Measurements from ENCODE around the gene TTLL8.

The TTLL8 gene

DNA sequence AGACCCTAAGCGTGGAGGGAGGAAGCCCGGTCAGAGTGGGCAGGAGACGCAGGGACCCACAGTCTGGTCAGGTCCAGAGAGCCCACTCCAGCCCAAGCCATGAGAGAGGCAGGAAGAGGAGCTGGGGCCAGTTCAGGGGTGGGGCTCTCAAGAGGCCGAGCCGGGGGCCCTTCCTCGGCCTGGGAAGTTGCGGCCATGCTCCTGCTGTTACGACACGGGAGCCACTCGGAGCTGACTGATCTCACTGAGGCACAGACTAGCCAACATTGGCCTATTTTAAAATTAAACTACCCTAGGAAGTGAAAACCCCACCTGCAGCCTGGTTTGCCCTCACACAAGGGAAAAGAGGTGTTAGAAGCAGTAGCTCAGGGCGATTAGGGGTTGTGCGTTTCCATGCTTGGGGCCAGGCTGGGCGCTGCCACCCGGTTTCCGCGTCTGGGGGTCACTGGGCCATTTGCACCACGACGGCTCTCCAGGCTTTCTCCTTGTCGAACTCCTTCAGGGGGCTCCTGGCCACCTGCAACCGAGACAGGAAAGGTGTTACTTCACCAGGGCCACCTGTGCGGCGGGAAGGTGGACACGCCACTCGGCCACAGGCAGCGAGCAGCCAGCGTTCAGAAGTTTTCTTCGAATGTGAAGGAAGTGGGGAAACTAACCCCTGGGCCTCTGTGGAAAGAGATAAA lies 3.2 kb upstream of the TTLL8 start:
- DNase-seq: no peak

DNA sequence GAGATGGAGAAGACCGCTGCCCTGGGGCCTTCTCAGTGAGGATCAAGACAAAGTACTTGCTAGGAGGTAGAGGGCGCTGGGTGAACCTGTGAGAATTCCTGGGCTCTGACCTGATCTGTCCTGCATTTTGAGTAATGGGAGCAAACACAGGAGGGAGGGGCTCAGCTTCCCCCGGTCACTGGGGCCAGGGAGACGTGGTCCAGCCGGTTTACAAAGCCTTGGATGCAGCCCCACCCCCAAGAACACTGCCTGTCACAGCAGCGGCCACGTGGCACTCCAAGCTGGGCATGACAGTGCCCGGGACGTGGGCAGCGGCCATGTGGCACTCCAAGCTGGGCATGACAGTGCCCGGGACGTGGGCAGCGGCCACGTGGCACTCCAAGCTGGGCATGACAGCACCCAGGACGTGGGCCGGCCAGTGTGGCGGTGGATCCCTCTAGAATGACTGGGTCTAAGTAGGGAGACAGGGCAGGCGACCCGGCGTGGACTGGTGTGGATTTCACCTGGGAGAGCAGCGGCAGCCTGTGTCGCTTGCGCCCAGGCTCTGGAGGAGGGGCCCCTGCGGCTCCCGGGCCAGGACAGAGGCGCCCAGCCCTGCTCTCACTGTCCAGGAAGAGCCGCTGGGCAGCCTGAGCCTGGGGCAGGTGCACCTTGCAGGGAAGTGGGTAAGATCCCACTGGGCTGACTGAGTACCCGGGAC lies 2.5 kb upstream of the TTLL8 start:
- no peak for DNase-seq

DNA sequence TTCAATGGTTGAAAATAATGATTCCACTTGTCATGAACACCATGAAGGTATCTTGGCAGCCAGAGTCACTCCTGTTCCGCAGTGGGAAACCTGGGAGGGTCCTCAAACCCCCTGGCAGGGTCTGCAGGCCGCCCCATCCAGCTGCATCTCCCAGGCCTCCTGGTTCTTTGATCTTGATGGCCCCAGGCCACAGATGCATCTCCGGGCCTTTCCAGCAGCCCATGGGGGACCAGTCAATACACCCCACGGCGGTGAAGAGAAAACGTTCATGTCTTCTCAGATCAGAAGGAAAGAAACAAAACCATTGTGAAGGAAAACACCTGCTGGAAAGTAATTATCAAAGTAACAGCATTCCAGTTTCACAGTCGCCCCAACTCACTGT lies 1.8 kb upstream of the TTLL8 start:
- DNase-seq: no peak

DNA sequence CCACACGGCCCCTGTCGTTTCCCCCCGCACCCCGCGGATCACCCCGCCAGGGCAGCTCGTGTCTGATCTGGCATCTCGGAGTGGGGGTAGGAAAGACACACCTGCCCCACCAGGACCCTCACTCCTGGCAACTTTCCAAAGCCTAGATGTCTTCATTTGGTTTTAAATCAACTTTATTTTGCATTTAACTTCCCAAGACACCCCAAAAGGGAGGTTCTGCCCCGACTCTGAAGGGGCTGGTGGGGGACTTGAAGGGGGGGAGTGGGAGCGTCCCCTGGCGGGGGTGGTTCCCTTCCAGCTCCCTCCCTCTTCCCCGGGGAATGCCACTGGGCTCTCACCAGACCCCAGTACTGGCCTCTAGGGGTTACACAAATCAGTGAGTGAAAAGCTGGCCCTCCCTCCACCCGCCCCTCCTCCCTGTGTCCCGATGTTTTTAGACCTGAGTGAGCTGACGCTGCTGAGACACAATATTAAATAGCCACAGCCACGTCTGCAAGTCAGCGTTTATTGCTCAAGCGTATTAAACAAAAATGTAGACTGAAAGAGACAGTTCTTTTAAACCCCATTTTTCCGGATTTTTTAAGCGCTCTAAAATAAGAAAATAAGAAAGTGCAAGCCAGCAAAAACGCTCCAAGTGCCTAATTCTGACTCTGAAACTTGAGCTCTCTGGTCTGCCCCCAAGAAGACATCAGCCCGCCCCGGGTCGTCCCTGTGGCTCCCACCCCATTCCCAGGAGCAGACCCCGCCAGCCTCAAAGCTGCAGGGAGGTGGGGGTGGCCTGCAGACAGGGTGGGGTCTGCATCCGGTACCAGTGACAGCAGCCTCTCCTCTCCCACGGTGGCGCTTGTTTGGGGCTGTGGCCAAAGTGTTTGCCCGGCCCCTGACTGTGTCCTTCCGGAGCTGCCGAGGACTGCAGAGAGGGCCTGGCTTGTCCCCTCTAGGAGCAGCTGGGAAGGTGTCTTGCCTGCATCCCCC lies 1.1 kb upstream of the TTLL8 start:
- DNase-seq: no peak

DNA sequence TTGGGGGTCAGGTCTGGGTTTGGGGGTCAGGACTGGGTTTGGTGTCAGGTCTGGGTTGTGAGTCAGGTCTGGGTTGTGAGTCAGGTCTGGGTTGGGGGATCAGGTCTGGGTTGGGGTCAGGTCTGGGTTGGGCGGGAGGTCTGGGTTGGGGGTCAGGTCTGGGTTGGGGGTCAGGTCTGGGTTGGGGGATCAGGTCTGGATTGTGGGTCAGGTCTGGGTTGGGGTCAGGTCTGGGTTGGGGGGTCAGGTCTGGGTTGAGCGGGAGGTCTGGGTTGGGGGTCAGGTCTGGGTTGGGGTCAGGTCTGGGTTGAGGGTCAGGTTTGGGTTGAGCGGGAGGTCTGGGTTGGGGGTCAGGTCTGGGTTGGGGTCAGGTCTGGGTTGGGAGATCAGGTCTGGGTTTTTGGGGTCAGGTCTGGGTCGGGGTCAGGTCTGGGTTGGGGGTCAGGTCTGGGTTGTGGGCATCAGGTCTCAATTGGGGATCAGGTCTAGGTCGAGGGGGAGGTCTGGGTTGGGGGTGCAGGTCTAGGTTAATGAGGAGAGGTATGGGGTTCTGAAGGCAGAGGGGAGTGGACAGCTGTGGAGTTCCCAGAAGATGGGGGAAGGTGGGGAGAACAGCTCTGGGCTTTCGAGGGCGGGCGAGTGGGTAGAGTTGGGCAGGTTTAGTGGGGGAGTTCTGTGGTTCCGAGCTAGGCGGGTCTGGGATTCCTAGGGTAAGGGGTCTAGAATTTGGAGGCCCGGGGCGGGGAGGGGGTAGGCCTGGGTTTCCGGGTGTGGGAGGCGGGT lies 629 bp downstream of the TTLL8 start:
- no peak for DNase-seq

DNA sequence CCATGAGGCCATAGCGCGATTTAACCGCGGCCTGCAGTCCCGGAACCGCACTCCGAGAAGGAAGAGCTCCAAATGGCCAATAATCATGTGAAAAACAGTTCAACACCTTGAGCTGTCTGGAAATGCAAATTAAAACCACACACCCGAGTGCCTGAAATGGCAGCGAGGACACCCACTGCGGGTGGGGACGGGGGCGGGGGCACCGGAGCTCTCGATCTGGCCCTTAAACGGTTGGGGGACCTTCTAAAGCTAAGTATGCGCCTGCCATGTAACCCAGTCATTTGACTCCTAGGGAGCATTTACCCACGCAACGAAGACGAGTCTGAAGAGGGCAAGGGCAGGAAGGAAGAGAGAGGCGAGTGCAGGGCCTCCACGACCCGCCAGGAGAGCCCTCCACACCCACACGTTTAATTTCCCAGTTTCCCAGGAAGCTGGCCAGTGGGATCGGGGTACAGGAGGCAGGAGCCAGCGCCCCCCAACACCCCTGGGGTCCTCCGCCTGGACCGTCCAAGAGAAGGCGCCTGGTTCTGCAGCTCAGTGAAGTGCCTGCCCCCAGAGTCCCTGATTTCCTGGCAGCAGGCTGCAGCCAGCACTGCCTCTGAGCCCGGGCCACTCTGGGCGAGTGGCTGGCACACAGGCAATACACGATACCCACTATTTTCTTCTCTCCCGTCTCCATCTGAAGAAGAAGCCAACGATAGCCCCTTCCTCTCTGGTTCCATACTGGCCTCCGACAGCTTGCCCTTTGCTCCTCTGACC lies 1.7 kb downstream of the TTLL8 start:
- DNase-seq: no peak

DNA sequence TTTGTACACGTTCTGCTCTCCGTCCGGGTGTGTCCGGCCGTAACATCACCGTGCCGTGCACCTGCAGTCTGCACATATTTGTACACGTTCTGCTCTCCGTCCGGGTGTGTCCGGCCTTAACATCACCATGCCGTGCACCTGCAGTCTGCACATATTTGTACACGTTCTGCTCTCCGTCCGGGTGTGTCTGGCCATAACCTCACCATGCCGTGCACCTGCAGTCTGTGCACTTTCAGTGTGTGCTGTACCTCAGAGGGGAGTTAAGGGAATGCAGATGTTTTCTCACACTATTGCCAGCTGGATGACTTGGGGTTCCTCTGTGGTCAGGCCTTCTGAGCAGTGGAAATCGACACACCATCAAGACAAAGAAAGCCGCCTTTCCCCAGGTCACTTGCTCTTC lies 4.2 kb downstream of the TTLL8 start:
- no peak for DNase-seq

DNA sequence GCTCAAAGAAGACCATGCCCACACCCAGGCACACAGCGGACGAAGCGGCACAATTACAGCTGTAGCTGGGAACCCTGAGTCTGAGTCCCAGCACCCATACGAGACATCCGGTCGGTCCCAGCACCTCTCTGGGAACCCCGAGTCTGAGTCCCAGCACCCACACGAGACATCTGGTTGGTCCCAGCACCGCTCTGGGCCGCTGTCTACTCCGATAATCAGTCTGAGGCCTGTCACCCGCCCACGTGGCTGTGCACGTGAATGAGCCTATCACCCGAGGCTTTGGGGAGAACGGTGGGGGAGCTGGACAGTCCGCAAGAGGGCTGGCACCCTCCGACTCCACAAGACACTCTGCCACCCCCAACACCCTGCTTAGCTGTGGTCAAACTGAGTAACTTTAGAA lies 6.2 kb downstream of the TTLL8 start:
- DNase-seq: no peak

DNA sequence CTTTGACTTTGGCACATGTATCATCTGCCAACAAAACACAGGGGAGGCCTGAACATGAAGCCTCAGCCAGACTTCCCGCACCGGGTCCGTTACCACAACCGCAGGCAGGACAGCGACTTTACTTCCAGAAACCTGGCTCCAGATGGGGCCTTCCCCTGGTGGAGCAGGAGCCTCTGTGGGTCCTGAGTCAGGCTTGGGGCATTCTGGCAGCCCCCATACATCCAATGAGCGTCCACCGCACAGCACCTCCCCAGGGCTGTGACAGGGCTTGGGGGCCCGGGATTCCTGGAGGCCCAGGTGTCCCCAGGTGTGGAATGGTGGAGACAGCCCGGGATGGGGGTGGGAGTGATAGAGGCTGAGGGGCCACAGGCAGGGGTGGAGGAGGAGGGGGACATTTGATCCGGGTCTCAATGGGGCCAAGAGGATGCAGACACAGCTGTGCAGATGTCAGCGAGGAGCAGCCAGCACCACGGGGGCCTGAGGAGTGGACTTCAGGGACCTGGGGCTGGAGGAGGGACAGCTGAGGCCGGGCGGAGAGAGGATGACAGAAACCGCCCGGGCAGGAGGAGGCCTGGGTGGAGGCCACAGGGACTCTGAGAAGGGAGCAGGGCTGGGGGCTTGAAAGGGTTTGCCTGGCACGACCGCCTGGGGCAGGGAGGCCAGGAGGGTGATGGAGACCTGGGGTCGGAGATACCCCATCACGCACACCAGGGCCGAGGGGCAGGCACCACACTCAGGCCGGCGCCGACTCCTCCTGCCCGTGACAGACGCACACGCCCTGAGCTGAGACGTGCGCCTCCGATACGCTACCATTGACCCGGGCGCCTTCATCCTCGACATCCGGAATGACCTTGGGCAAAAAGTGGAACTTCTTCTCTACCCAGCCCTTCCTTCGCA lies 8.6 kb downstream of the TTLL8 start:
- DNase-seq: no peak

DNA sequence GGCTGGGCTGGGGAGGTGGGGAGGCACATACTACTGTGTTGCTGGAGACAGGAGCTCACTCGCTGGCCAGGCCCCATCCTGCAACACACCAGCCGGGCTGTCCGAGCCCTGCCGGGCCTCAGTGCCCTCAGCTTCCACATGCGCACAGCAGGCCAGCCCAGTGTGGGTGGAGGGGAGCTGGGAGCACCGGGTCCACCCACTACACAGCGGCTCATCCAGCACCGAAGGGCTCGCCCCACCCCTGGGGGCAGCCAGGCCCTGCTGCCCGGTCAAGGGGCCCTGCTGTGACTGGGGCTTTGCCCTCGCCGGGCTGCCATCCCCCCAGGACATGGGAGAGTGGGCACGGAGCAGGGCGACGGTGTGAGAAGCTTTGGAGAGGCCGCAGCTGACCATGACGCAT lies 9.3 kb downstream of the TTLL8 start:
- no peak for DNase-seq

DNA sequence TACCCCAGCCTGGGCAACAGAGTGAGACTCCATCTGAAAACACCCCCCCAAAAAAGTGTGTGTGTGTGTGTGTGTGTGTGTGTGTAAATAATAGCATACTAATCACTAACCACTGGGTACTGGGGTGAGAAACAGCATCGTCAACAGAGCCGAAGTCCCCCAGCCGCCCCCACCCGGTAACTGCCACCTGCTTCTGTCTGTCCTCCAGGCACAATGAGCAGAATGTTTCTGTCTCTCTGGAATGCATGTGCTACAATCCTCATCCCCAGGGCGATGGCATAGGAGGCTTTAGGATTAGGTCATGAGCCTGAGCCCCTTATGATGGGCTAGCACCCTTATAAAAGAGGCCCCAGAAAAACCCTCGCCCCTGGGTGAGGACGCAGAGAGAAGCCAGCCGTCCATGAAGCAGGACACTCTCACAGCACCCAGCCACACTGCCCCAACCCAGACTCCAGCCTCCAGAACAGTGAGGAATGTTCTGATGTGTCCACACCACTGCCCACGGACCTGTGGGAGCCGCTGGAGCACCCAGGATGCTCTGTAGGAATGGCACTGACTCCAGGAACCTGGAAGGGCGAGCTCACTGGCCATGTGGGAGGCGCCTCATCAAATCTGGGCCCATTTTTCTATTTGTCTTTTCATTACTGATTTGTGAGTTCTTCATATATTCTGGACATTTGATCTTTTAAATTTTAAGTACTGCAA lies 9.9 kb downstream of the TTLL8 start:
- DNase-seq: no peak

DNA sequence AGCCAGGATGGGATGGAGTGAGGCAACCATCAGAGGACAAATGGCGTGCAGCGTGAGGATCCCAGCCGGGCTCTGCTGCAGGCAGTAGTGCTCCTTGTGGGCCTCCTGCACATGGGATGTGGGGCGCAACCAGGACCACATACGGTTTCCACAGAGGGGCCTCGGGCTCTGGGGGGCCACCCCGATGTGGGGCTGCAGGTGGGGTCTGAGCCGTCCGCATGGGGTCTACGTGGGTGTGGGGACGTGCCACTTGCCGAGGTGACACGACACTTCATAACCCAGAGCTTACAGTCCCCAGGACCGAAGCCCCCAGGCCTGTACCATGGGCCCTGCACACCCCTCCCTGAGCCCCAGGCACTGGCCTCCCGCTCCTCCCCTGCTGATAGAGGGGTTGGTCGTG lies 10.8 kb downstream of the TTLL8 start:
- DNase-seq: no peak

DNA sequence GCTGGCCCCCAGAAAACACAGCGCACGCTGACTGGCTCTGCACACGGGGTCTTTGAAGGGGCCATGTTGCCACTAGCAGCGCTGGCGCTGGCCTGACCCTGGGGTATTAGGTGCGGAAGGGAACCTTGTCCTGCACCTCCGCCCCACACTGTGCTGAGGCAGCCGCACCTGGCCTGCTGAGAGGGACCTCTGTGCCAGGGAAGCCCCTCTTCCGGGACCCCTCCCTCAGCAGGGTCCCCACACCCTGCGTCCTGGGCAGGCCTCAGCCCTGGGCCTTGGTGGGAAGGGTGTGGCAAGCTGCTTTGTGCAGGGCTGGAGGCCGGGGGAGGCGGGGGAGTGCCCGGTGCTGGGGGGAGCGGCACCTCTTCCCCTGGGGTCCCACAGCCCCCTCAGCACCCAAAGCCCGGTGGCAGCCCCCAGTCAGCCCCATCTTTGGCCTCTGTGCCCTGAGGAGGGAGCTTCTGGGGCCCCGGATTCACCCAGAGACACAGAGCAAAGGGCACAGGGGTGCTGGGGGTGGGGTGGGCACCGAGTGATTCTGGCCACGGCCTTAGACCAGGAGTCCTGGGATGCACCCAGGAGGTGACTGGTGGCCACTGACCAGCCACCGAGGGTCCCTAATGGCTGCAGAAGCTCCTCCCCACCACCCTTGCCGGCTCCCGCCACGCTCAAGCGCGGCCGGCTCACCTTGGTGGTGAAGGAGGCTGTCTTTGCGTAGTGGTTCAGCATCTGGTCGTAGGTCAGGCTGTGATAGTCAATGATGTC lies 11.4 kb downstream of the TTLL8 start:
- DNase-seq: no peak

DNA sequence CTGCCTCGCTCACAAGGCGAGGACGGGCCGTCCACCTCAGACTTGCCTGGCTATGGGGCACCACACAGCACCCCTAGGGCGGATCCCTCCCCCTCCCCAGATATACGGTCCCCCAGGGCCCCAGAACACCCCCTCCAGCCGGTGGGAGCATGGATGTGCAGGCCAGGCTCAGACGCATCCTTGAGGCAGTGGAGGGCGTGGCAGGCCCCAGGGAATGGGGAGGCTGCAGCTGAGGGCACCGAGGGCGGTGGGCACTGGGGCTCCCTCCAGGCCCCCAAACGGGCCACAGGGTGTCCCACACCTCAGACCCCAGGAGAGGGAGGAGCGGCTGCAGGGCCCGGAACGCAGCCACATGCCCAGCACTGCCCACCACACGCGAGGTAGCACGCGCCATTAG lies 12.1 kb downstream of the TTLL8 start:
- DNase-seq: no peak

DNA sequence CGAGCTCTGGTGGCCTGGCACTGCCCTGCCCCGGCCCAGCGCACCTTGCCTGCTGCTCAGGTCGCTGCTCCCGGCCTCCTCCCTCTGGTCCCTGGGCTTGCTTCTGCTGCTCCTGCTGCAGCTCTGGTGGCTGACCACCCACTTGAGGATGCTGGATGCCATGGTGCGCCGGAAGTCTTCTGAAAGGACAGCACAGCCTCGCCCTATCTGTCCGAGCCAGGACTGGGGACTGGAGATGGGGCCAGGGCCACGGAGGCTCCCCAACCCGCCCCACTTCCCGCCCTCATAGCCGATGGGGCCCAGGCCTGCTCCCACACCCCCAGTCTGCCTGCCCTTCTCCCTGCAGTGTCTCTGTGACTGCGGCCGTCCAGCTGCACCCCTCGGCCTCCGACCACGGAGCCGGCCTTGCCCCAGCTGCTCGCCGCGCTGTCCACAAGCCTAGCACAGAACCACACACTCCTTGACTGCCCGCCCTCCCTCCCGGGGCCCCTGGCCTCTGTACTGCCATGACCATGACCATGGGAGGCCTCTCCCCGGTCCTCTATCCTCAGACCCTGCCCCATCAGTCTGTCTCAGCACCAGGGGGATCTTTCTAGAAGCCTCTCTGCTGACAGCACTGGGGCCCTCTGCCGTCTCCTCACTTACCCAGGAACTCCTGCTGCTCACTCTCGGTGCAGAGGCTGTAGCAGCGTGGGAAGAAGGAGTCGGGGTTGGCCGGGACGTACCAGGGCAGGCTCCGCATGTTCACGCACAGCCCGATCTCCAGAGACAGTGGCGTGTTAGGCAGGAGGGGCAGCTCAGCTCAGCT lies 12.7 kb downstream of the TTLL8 start:
- DNase-seq: no peak

DNA sequence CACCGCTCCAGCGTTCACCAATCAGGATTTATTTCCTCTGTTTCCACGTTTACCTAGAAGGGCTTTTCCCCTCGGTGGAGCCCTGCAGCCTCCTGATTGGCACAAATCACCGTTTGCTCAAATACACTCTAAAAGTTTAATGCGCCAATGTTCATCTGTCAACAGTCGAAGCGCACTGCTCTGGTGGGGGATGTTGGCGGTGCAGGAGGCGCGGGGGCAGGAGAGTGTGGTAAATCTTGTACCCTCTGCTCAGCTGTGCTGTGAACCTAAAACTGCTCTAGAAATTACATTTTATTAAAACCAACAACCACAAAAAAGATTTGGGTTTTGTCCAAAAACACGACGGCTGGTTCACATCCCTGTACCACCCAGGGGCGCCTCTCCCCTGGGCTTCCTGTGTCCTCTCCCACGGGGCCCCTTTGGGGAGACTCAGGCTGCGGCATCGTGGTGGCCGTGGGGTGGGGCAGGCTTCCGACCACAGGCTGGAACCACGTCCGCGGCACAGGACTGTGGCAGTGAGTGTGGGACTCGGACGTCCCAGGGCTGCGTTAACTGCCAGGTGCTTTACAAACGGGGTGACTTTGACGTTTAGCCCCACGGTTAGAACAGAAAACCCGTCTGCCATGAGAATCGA lies 13.5 kb downstream of the TTLL8 start:
- no peak for DNase-seq

DNA sequence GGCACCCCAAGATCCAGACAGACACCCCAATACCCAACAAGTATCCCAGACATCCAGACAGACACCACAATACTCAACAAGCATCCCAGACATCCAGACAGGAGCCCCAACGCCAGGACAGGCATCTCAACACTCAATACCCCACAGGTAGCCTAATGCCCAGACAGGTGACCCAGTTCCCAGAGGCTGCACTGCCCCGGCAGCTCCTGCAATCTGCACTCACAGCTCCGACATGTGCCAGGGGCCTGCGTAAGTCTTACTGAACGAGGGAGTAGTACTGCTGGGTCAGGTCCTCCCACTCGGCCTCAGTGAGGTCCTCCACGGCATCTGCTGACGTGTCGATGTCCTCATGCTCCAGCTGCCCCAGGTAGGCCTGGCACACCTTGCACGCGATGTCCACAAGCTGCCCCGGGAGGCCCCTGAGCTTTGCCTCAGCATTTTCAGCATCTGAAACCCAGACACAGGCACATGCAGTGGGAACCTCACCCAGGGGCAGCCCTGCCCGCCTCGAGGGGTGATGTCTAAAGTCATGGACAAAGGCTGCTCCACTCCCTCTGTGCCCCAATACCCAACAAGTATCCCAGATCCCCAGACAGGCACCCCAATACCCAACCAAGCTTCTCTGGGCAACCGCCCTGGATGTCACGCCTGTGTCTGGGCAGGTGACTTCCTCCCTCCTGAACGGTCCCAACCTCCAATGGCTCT lies 16.6 kb downstream of the TTLL8 start:
- no peak for DNase-seq

DNA sequence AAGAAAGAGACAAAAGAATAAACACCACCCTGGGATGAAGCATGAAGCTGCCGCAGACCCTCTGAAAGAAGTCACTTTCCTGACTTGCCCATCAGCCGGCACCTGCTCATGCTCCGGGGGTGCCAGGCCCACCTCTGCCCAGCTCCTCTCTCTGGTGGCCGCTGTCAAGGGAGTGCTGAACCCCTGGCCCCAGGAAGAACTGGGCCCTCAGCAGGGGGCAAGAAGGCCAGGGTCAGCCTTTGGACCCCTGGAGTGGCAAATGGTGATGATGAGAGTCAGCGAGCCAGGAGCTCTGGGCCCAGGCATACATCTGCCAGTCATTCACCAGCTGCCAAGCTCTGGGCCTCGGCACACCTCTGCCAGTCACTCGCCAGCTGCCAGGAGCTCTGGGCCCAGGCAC lies 17.4 kb downstream of the TTLL8 start:
- DNase-seq: no peak

All from stimulated activated CD4-positive, alpha-beta T cell treated with anti-CD3 and anti-CD28 coated beads, Interleukin-15, amount 100 ng/mL, for 24 hours (primary cell).